ENCODE data around the gene ZDHHC14. TPM values are rescaled to one million over a fixed set of nuclear protein-coding genes. Genes with fewer than 3 reads are reported as not detected.

The ZDHHC14 gene
- 10.2 TPM for total RNA-seq

GRCh38 chr6:157380779-157381561 is at the start of gene ZDHHC14:
Gene ZDHHC14, plus strand, starts transcription at chr6:157381190.

Other genes with a start within 250 kb of the ZDHHC14 start
- gene TMEM242, start 57.7 kb upstream of the ZDHHC14 start, total RNA-seq, result 14.0 TPM

Data from camera-type eye (tissue), 1 donor.